Sigmoid colon (tissue), 7 donors: ENCODE measurements around the gene RASGRP2. TPM values are rescaled to one million over a fixed set of nuclear protein-coding genes. Genes with fewer than 3 reads are reported as not detected.
A peak's percentile ranks its signal among the peaks of the same experiment; 100 is the strongest.

ENCODE experiments used
- DNase-seq: peaks from one replicate; pipeline ENCODE4 v3.0.0-alpha.2; 2019
- H3K27ac ChIP-seq, 4 donors: fragments of 200-600 bp; sonication (generic); one replicate each; pipeline ENCODE4 v1.5.1; 2016 to 2019; ENCODE audit warnings: mild to moderate bottlenecking in 1 of 4
- H3K27me3 ChIP-seq, 3 donors: fragments of 200-600 bp; sonication (generic); one replicate each; pipeline ENCODE4 v1.5.1; 2019; ENCODE audit warnings: mild to moderate bottlenecking in 1 of 3
- H3K36me3 ChIP-seq, 4 donors: fragments of 200-600 bp; sonication (generic); one replicate each; pipeline ENCODE4 v1.5.1; 2016 to 2019
- H3K4me1 ChIP-seq, 4 donors: fragments of 200-600 bp; sonication (generic); one replicate each; pipeline ENCODE4 v1.5.1; 2017 to 2019
- H3K4me3 ChIP-seq, 4 donors: fragments of 200-600 bp; sonication (generic); one replicate each; pipeline ENCODE4 v1.5.1; 2017 to 2019; ENCODE audit warnings: mild to moderate bottlenecking in 2 of 4, moderate library complexity in 1 of 4
- H3K9me3 ChIP-seq, 4 donors: fragments of 200-600 bp in 3 of 4; sonication (generic) in 3 of 4; one replicate each; pipeline versions ENCODE4 v1.5.1 to v1.6.1; 2013 to 2019
- CTCF ChIP-seq, 4 experiments: fragments of 450-650 bp in 3 of 4; fragments of 200-600 bp in 1 of 4; IDR thresholded peaks; one replicate each; pipeline ENCODE4 v1.5.1; 2016 to 2019; ENCODE audit warnings: antibody characterized with exemption in 4 of 4, mild to moderate bottlenecking in 3 of 4, moderate library complexity in 2 of 4
- EP300 ChIP-seq, 4 donors: sonication (generic); formaldehyde crosslinking; IDR thresholded peaks; one replicate each; pipeline ENCODE4 v1.6.1; 2017; ENCODE audit warnings: antibody characterized with exemption in 4 of 4
- POLR2A ChIP-seq, 2 donors: fragments of 450-650 bp; IDR thresholded peaks; one replicate each; pipeline ENCODE4 v1.6.1; 2016; ENCODE audit warnings: antibody characterized with exemption in 2 of 2, mild to moderate bottlenecking in 2 of 2, moderate library complexity in 2 of 2
- POLR2AphosphoS5 ChIP-seq, 4 donors: sonication (generic); formaldehyde crosslinking; IDR thresholded peaks; one replicate each; pipeline ENCODE4 v1.6.1; 2017; ENCODE audit warnings: antibody characterized with exemption in 4 of 4
- WGBS, 2 donors: extraction: QIAGEN DNeasy Blood & Tissue Kit; methylation state at CpG; one replicate each; pipeline ENCODE4 v1.1.7; 2013; 5-methylcytosine and 5-hydroxymethylcytosine counted together
- intact Hi-C: fragments of 100-400 bp; cut with DNase I; formaldehyde crosslinking; loops from one replicate; pipeline ENCODE4 v1.15.1; 2023
- polyA plus RNA-seq, 3 donors: library from polyadenylated mRNA; stranded (reverse); fragments of 200-250 nt; gene quantifications; one replicate each; pipeline ENCODE4 v1.2.3, GENCODE V29; 2013
- total RNA-seq, 4 donors: library from RNA; depleted of rRNA; stranded (reverse); fragments of >200 nt; gene quantifications; one replicate each; pipeline ENCODE4 v1.1.0, GENCODE V29; 2016
- donor health status: healthy with polysubstance abuse.
- donor health status: Bipolar disorder and iron deficiency.
- donor health status: healthy.

RASGRP2 gene
- total and polyA plus RNA-seq, 7 donors: 2.1 to 101 (median 27.2) TPM

DNA sequence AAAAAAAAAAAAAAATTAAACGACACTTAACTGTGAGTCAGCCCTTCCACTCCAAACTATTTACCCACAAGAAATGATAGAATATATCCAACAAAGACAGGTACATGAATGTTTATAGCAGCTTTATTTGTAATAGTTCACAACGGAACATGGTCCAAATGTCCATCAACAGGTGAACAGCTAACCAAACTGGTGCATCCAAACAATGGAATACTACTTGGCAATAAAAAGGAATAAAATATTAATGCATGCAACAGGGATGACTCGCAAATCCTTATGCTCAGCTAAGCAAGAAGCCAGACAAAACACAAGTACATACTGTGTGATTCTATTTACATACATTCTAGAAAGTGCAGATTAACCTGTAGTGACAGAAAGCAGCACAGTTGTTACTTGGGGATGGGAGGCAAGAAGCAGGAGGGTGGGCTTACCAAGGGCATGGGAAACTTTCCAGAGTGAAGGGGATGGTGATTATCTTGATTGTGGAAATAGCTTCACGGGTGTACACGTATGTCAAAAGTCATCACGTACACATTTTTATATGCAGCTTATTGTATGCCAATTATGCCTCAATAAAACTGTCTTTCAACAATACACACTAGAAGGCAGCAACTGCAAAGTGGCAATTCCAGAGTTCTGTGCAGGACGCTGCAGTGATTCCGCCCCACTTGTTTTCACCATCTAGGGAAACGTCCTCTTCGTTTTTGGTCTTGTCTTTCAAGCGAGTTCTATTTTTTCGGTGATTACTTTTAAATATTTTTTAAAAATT, 41.1 kb upstream of the RASGRP2 start:
- no peak overlapping the region for H3K27ac ChIP-seq
- no peaks in the 10 kb centered on the region for H3K9me3 ChIP-seq
- no peak overlapping the region for H3K4me3 ChIP-seq
- H3K27me3 ChIP-seq: no peaks in the 10 kb centered on the region
- intact Hi-C loops: loop anchor here (5.0 kb wide), 1 partner anchor 102 kb away; no protein-coding TSS in a partner anchor
- peaks cover 0 to 14% (median 3%) of the 10 kb centered on the region in 4 donors for H3K36me3 ChIP-seq
- WGBS, 2 donors: 22 to 66% methylated on average over 12 of the region's 12 CpGs
- H3K4me1 ChIP-seq: peaks cover 0 to 9% (median 6%) of the 10 kb centered on the region in 4 donors
- no peak for DNase-seq
- TF ChIP-seq POLR2AphosphoS5 (IDR thresholded peaks at IDR 0.05): no peak
- TF ChIP-seq POLR2A (IDR thresholded peaks at IDR 0.05): no peak
- no peak for TF ChIP-seq EP300 (IDR thresholded peaks at IDR 0.05)
- TF ChIP-seq CTCF (IDR thresholded peaks at IDR 0.05): no peak

DNA sequence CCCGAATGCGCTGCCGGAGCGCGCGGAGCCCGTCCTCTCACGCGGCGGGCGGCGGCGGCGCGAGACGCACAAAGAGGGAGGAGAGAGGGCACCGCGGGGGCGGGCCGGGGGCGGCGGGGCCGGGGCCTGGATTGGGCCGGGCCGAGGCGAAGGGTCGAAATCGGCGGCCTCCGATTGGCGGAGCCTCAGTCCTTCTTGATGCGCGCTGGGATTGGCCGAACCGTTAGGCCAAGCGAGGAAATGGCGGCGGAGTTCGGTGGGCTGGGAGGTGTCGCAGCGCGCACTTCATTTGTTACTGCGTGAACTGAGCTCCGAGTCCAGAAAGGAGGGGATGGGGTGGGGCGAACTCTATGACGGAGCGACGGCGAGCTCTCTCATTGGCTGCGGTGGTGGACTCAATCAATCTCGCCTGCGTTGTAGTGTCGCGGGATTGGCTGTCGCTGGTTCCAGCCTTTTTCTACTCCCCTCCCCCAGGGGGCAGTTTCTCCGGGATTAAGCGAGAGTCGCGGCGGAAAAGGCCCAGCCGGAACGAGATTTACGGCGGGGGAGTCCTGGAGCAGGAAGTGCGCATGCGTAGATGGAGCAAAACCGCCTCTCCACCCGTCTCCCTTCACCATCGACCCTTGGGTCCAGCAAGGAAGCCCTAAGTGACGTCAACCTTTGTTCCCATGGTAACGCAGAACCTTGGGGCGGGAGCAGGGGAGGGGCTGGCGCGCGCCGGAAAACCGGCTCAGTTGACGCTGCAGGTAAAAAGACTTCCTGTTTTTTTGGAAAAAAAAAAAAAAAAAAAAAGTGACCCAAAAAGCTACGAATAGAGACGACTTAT, 34.7 kb upstream of the RASGRP2 start, which contains the start of gene SF1:
Gene SF1 (minus strand): TSS at position 70 of the 826 bp plus-strand sequence. CDS start 150 bp downstream, outside the sequence.
- peak within 1 kb of the TSS; percentile 96 to 99 (median 98) for H3K4me3 ChIP-seq
- 1% methylated on average over 80 of the region's 80 CpGs for WGBS, 2 donors
- peaks cover 0 to 42% (median 35%) of the 10 kb centered on the region in 4 donors for H3K4me1 ChIP-seq
- TF ChIP-seq POLR2A (IDR thresholded peaks at IDR 0.05) (peak; percentile 69 to 91), EP300 (IDR thresholded peaks at IDR 0.05) (peak in 1 of 4 donors; percentile 20), CTCF (IDR thresholded peaks at IDR 0.05) (no peak), POLR2AphosphoS5 (IDR thresholded peaks at IDR 0.05) (peak; percentile 96 to 98 (median 98))
- H3K27ac ChIP-seq: peak within 1 kb of the TSS; percentile 99 to 100 (median 100)
- H3K36me3 ChIP-seq: peaks cover 20 to 30% (median 26%) of the 10 kb centered on the region in 4 donors
- H3K9me3 ChIP-seq: no peaks in the 10 kb centered on the region
- DNase-seq: peak; percentile 100
- H3K27me3 ChIP-seq: no peaks in the 10 kb centered on the region
- intact Hi-C loops: loop anchor here (2.0 kb wide), 1 partner anchor 34 kb away; the partner anchor contains the start of gene RASGRP2

GRCh38 chr11:64778223-64778472, 34.2 kb upstream of the RASGRP2 start:
- 1% methylated on average over 28 of the region's 28 CpGs for WGBS, 2 donors
- DNase-seq: no peak
- Histone ChIP-seq H3K36me3 (peaks cover 24 to 34% (median 29%) of the 10 kb centered on the region in 4 donors), H3K27ac (peak overlapping the region; percentile 99 to 100 (median 100)), H3K4me3 (peak overlapping the region; percentile 96 to 99 (median 98)), H3K27me3 (no peaks in the 10 kb centered on the region), H3K4me1 (peaks cover 0 to 47% (median 41%) of the 10 kb centered on the region in 4 donors), H3K9me3 (no peaks in the 10 kb centered on the region)
- TF ChIP-seq CTCF (IDR thresholded peaks at IDR 0.05): no peak
- TF ChIP-seq EP300 (IDR thresholded peaks at IDR 0.05): no peak
- TF ChIP-seq POLR2A (IDR thresholded peaks at IDR 0.05): no peak
- TF ChIP-seq POLR2AphosphoS5 (IDR thresholded peaks at IDR 0.05): no peak
- intact Hi-C loops: loop anchor here (2.0 kb wide), 1 partner anchor 33 kb away; the partner anchor contains the start of gene RASGRP2

DNA sequence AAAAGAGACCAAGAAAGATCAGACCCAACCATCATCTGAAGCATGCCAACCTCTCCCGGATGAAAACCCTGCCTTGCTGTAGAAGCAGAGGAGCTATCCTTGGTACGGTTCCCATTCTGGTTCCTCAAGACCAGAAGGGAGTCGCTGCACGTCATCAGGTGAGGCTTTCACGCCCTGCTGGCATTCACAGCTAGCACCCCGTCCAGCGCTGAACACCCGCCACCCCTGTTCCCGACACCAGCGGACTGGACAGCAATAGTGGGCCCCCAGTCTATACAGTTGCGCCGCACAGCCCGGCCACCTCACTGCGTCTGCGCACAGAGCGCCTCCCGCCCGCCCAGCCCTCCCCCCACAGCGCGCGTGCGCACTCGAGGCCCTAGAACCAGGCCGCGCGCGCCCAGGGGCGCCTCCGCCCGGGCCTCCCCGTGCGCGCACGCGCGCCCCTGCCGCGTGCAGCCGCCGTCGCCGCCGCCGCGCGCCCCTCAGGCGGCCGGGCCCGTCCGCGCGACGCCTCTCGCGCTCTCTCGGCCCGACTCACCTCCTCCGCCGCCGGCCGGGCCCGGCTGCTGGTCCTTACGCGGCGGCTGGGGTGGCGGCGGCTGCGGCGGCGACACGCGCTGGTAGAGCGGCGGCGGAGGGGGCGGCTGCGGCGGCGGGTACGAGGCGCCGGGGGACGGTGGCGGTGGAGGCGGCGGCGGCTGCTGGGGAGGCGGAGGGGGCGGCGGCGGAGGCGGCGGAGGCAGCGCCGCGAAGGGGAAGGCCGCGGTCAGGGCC, 33.7 kb upstream of the RASGRP2 start:
- WGBS, 2 donors: 1% methylated on average over 98 of the region's 98 CpGs
- H3K27me3 ChIP-seq: no peaks in the 10 kb centered on the region
- intact Hi-C loops: loop anchor here (2.0 kb wide), 1 partner anchor 33 kb away; the partner anchor contains the start of gene RASGRP2
- peak overlapping the region; percentile 99 to 100 (median 100) for H3K27ac ChIP-seq
- no peak for TF ChIP-seq POLR2A (IDR thresholded peaks at IDR 0.05)
- peak in 3 of 4 donors; percentile 32 to 59 (median 45) for TF ChIP-seq POLR2AphosphoS5 (IDR thresholded peaks at IDR 0.05)
- peaks cover 30 to 40% (median 34%) of the 10 kb centered on the region in 4 donors for H3K36me3 ChIP-seq
- H3K4me1 ChIP-seq: peaks cover 0 to 53% (median 46%) of the 10 kb centered on the region in 4 donors
- H3K4me3 ChIP-seq: peak overlapping the region; percentile 96 to 99 (median 98)
- DNase-seq: peak; percentile 91
- no peaks in the 10 kb centered on the region for H3K9me3 ChIP-seq
